SK-N-SH treated with all-trans-retinoic acid at 6 μM for 48 hours (cell line): ENCODE data around the gene HS3ST3B1.

Experiments used
- ATAC-seq: fragments of 200-7000 bp; cut with Tn5 transposase; 3 replicates; pipeline ENCODE4 v1.9.1; 2020; ENCODE audit warnings: mild to moderate bottlenecking, moderate library complexity
- ARNTL ChIP-seq: fragments of 450-650 bp; formaldehyde crosslinking; IDR thresholded peaks from 2 replicates; pipeline ENCODE4 v1.5.0; 2020; ENCODE audit warnings: low read depth, mild to moderate bottlenecking, moderate library complexity, borderline replicate concordance
- BACH2 ChIP-seq: fragments of 250-450 bp; sonication (Bioruptor Pico); IDR thresholded peaks from 2 replicates; pipeline ENCODE4 v1.9.0; 2021; ENCODE audit warnings: mild to moderate bottlenecking, borderline replicate concordance
- CREB5 ChIP-seq: fragments of 250-450 bp; sonication (Bioruptor Pico); IDR thresholded peaks from 2 replicates; pipeline ENCODE4 v1.5.1; 2020; ENCODE audit warnings: low read depth, mild to moderate bottlenecking, moderate library complexity
- CSDC2 ChIP-seq: fragments of 250-450 bp; sonication (Bioruptor Pico); IDR thresholded peaks from 2 replicates; pipeline ENCODE4 v1.5.0; 2020; ENCODE audit warnings: mild to moderate bottlenecking, moderate library complexity
- CSRNP3 ChIP-seq: fragments of 250-450 bp; sonication (Bioruptor Pico); IDR thresholded peaks from 2 replicates; pipeline ENCODE4 v1.5.1; 2021; ENCODE audit warnings: mild to moderate bottlenecking, moderate library complexity
- ESRRG ChIP-seq: fragments of 250-450 bp; sonication (Bioruptor Pico); IDR thresholded peaks from 2 replicates; pipeline ENCODE4 v1.6.1; 2021; ENCODE audit warnings: mild to moderate bottlenecking
- GLIS3 ChIP-seq: fragments of 250-450 bp; sonication (Bioruptor Pico); IDR thresholded peaks from 2 replicates; pipeline ENCODE4 v1.5.0; 2020; ENCODE audit warnings: mild to moderate bottlenecking, moderate library complexity
- ISL1 ChIP-seq: fragments of 250-450 bp; sonication (Bioruptor Pico); IDR thresholded peaks from 2 replicates; pipeline ENCODE4 v2.1.2; 2022; ENCODE audit warnings: mild to moderate bottlenecking, moderate library complexity
- OSR1 ChIP-seq: fragments of 250-450 bp; sonication (Bioruptor Pico); IDR thresholded peaks from 2 replicates; pipeline ENCODE4 v1.8.0; 2022; ENCODE audit warnings: moderate library complexity, mild to moderate bottlenecking, inconsistent platforms
- POU6F1 ChIP-seq: fragments of 250-450 bp; sonication (Bioruptor Pico); IDR thresholded peaks from 2 replicates; pipeline ENCODE4 v1.8.0; 2021; ENCODE audit warnings: low read depth, mild to moderate bottlenecking, moderate library complexity, borderline replicate concordance
- PPARA ChIP-seq: fragments of 250-450 bp; sonication (Bioruptor Pico); IDR thresholded peaks from 2 replicates; pipeline ENCODE4 v1.5.0; 2020; ENCODE audit warnings: mild to moderate bottlenecking, borderline replicate concordance
- RARB ChIP-seq: fragments of 250-450 bp; sonication (Bioruptor Pico); IDR thresholded peaks from 2 replicates; pipeline ENCODE4 v1.8.0; 2021; ENCODE audit warnings: mild to moderate bottlenecking, moderate library complexity
- SNAI2 ChIP-seq: fragments of 250-450 bp; sonication (Bioruptor Pico); IDR thresholded peaks from 2 replicates; pipeline ENCODE4 v1.5.0; 2020; ENCODE audit warnings: mild to moderate bottlenecking, moderate library complexity
- TCF4 ChIP-seq: fragments of 250-450 bp; sonication (Bioruptor Pico); IDR thresholded peaks from 2 replicates; pipeline ENCODE4 v1.8.0; 2021; ENCODE audit warnings: mild to moderate bottlenecking, moderate library complexity, borderline replicate concordance
- TOX ChIP-seq: fragments of 250-450 bp; sonication (Bioruptor Pico); IDR thresholded peaks from 2 replicates; pipeline ENCODE4 v1.8.0; 2021; ENCODE audit warnings: mild to moderate bottlenecking, moderate library complexity, borderline replicate concordance
- TSHZ2 ChIP-seq: fragments of 250-450 bp; sonication (Bioruptor Pico); IDR thresholded peaks from 2 replicates; pipeline ENCODE4 v1.5.0; 2020; ENCODE audit warnings: mild to moderate bottlenecking, moderate library complexity
- ZC3H10 ChIP-seq: fragments of 250-450 bp; sonication (Bioruptor Pico); IDR thresholded peaks from 2 replicates; pipeline ENCODE4 v1.5.1; 2021; ENCODE audit warnings: mild to moderate bottlenecking, moderate library complexity
- ZFP3 ChIP-seq: fragments of 250-450 bp; sonication (Bioruptor Pico); IDR thresholded peaks from 2 replicates; pipeline ENCODE4 v1.5.0; 2020; ENCODE audit warnings: mild to moderate bottlenecking, moderate library complexity
- ZFP30 ChIP-seq: fragments of 450-650 bp; formaldehyde crosslinking; IDR thresholded peaks from 2 replicates; pipeline ENCODE4 v1.5.0; 2022; ENCODE audit warnings: mild to moderate bottlenecking, moderate library complexity
- ZNF565 ChIP-seq: fragments of 450-650 bp; formaldehyde crosslinking; conservative IDR thresholded peaks from 2 replicates; pipeline ENCODE4 v1.5.0; 2020; ENCODE audit warnings: low read depth, mild to moderate bottlenecking, moderate library complexity
- ZNF70 ChIP-seq: fragments of 450-650 bp; formaldehyde crosslinking; IDR thresholded peaks from 2 replicates; pipeline ENCODE4 v1.5.0; 2020; ENCODE audit warnings: mild to moderate bottlenecking, moderate library complexity
- ZNF8 ChIP-seq: fragments of 450-650 bp; formaldehyde crosslinking; IDR thresholded peaks from 2 replicates; pipeline ENCODE4 v1.5.0; 2020; ENCODE audit warnings: mild to moderate bottlenecking, moderate library complexity

HS3ST3B1 gene

GRCh38 chr17:14332331-14332730, 31.4 kb downstream of the HS3ST3B1 start:
- TF ChIP-seq ESRRG (CRISPR knock-in tag): no peak
- TF ChIP-seq TCF4 (CRISPR knock-in tag): no peak
- TF ChIP-seq ZC3H10 (CRISPR knock-in tag): no peak
- no peak for TF ChIP-seq ISL1
- no peak for ATAC-seq

GRCh38 chr17:14333506-14333905, 32.6 kb downstream of the HS3ST3B1 start:
- TF ChIP-seq PPARA (CRISPR knock-in tag) (no peak), GLIS3 (CRISPR knock-in tag) (no peak), ZFP30 (CRISPR knock-in tag) (no peak), ARNTL (CRISPR knock-in tag) (no peak), SNAI2 (CRISPR knock-in tag) (no peak), ISL1 (no peak), TOX (CRISPR knock-in tag) (no peak), ZC3H10 (CRISPR knock-in tag) (no peak), OSR1 (no peak), CREB5 (CRISPR knock-in tag) (no peak), ZFP3 (CRISPR knock-in tag) (no peak), RARB (CRISPR knock-in tag) (no peak), TCF4 (CRISPR knock-in tag) (no peak), POU6F1 (no peak), BACH2 (CRISPR knock-in tag) (no peak), TSHZ2 (CRISPR knock-in tag) (no peak), CSRNP3 (no peak), ESRRG (CRISPR knock-in tag) (no peak)
- no peak for ATAC-seq

GRCh38 chr17:14334276-14334840, 33.5 kb downstream of the HS3ST3B1 start:
- ATAC-seq: no peak
- TF ChIP-seq ZFP3 (CRISPR knock-in tag) (no peak), CSDC2 (CRISPR knock-in tag) (no peak), ZNF8 (CRISPR knock-in tag) (no peak), SNAI2 (CRISPR knock-in tag) (no peak), GLIS3 (CRISPR knock-in tag) (no peak), POU6F1 (no peak), ZNF70 (CRISPR knock-in tag) (no peak), ZNF565 (CRISPR knock-in tag) (no peak), ESRRG (CRISPR knock-in tag) (no peak), CREB5 (CRISPR knock-in tag) (no peak), PPARA (CRISPR knock-in tag) (no peak), TCF4 (CRISPR knock-in tag) (no peak), TSHZ2 (CRISPR knock-in tag) (no peak), BACH2 (CRISPR knock-in tag) (no peak), CSRNP3 (no peak), OSR1 (no peak), ARNTL (CRISPR knock-in tag) (no peak)
